Gastroesophageal sphincter (tissue), 3 donors: ENCODE results near the gene KRTAP2-2.

Source experiments
- CTCF ChIP-seq, 4 experiments: fragments of 200-600 bp in 2 of 4; fragments of 450-650 bp in 2 of 4; sonication (generic) in 1 of 4; IDR thresholded peaks; one replicate each; pipeline ENCODE4 v1.5.1; 2017 to 2019; ENCODE audit warnings: antibody characterized with exemption in 4 of 4, mild to moderate bottlenecking in 2 of 4, moderate library complexity in 2 of 4
- EP300 ChIP-seq: sonication (generic); formaldehyde crosslinking; IDR thresholded peaks from one replicate; pipeline ENCODE4 v1.6.1; 2017; ENCODE audit warnings: antibody characterized with exemption, mild to moderate bottlenecking
- POLR2A ChIP-seq, 2 donors: fragments of 450-650 bp; IDR thresholded peaks; one replicate each; pipeline ENCODE4 v1.6.1; 2017; ENCODE audit warnings: antibody characterized with exemption in 2 of 2, mild to moderate bottlenecking in 2 of 2, moderate library complexity in 1 of 2
- POLR2AphosphoS5 ChIP-seq: sonication (generic); formaldehyde crosslinking; IDR thresholded peaks from one replicate; pipeline ENCODE4 v1.6.1; 2017; ENCODE audit warnings: antibody characterized with exemption

DNA sequence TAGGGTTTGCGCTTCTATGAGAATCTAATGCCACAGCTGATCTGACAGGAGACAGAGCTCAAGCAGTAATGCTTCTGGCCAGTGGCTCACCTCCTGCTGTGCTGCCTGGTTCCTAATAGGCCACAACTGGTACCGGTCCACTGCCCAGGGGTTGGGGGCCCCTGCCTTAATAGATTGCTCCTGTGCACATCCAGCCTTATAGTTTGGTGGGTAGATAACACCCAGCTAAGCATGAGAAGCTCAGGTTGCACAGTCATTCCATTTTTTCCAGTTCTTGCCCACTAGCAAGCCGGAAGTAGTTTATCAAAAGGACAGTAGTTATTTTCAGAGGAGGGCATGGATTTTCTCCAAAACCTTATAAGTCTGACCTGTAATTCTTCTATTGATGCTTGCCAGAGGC lies 35.6 kb downstream of the KRTAP2-2 start:
- TF ChIP-seq CTCF (IDR thresholded peaks at IDR 0.05) (no peak), POLR2A (IDR thresholded peaks at IDR 0.05) (no peak), EP300 (no peak), POLR2AphosphoS5 (no peak)
